ENCODE results near the gene AMZ1. TPM values are rescaled to one million over a fixed set of nuclear protein-coding genes. Genes with fewer than 3 reads are reported as not detected.

Gene AMZ1
- total RNA-seq, 3 donors from 2014 or later (not counting 1 experiment from before 2014, with no cell fraction given) = 0.07 to 1.2 (median 0.27) TPM

DNA sequence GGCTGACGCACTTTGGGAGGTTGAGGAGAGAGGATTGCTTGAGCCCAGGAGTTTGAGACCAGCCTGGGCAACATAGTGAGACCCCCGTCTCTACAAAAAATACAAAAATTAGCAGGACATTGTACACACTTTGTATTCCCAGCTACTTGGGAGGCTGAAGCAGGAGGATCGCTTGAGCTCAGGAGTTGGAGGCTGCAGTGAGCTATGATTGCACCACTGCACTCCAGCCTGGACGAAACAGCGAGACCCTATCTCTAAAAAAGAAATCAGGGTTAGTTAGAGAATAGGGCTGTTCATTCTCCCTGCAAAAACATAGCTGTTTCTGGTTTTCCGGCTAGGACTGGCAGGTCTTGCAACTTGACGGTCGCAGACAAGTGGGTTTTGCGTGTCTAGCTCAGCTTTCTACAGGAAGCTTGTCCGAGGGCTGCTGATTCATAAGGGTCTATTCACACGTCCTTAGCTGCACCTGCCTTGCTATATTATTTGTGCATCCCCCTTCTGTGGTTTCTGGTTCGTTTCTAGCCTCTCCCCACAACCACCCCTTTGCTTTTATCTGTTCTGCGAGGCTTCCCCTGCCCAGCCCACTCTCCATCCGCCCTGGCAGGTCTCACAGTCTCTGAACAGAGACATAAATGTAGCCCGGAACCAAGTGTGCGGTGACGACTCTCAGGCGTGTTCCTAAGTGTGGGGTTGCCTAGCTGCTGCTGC lies 10.7 kb downstream of the AMZ1 start:
- peaks cover 24 to 35% of the 10 kb centered on the region in 2 donors for H3K4me1 Mint-ChIP-seq
- peak overlapping the region; percentile 80 for H3K4me3 Mint-ChIP-seq
- WGBS (ENCODE audit: insufficient coverage) = 7% methylated on average over 17 of the region's 18 CpGs
- peaks cover 15 to 17% of the 10 kb centered on the region in 2 donors for H3K27me3 Mint-ChIP-seq (ENCODE audit: low read depth in 2 of 2)
- DNase-seq = peak; percentile 45 to 85
- H3K36me3 ChIP-seq (ENCODE audit: control insufficient read depth, insufficient read depth, low read length) = no peaks in the 10 kb centered on the region
- intact Hi-C loops (cut with micrococcal nuclease) = loop anchor here (1.0 to 2.0 kb wide), 2 partner anchors 13 to 146 kb away; partner anchors contain the start of gene GNA12
- H3K9me3 Mint-ChIP-seq = no peaks in the 10 kb centered on the region
- H3K27ac ChIP-seq (ENCODE audit: low read length) = no peak overlapping the region
- H3K27ac Mint-ChIP-seq = peak overlapping the region; percentile 70 to 77
- no peaks in the 10 kb centered on the region for H3K36me3 Mint-ChIP-seq
- peaks cover 2% of the 10 kb centered on the region for H3K27me3 ChIP-seq (ENCODE audit: control insufficient read depth, insufficient read depth, low read length)
- ATAC-seq = peak; percentile 87 to 90 (median 88)
- no peaks in the 10 kb centered on the region for H3K9me3 ChIP-seq (ENCODE audit: control insufficient read depth, insufficient read depth, low read length)
- peaks cover 29% of the 10 kb centered on the region for H3K4me1 ChIP-seq (ENCODE audit: control insufficient read depth, insufficient read depth, low read length)
- TF ChIP-seq, protein P1, sequence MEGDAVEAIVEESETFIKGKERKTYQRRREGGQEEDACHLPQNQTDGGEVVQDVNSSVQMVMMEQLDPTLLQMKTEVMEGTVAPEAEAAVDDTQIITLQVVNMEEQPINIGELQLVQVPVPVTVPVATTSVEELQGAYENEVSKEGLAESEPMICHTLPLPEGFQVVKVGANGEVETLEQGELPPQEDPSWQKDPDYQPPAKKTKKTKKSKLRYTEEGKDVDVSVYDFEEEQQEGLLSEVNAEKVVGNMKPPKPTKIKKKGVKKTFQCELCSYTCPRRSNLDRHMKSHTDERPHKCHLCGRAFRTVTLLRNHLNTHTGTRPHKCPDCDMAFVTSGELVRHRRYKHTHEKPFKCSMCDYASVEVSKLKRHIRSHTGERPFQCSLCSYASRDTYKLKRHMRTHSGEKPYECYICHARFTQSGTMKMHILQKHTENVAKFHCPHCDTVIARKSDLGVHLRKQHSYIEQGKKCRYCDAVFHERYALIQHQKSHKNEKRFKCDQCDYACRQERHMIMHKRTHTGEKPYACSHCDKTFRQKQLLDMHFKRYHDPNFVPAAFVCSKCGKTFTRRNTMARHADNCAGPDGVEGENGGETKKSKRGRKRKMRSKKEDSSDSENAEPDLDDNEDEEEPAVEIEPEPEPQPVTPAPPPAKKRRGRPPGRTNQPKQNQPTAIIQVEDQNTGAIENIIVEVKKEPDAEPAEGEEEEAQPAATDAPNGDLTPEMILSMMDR (IDR thresholded peaks at IDR 0.05) = no peak
- H3K4me3 ChIP-seq (ENCODE audit: low read length) = no peak overlapping the region

DNA sequence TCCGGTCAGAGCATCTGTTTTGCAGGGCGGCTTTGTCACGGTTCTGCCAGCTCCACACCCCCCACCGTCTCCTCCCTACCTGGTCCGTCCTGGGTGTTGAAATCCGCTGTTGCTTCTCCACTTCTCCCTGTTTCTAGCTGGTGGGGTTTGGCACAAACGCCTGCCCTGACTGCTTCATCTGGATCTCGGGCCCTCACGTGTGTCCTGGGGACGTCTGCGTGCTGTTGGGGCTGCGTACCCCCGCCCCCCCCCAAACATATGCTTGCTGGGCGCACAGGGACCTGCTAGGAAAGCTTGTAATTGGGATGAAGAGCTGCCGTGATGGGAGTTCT lies 11.3 kb downstream of the AMZ1 start:
- no peaks in the 10 kb centered on the region for H3K36me3 ChIP-seq (ENCODE audit: control insufficient read depth, insufficient read depth, low read length)
- Mint-ChIP-seq H3K4me1 (peaks cover 24 to 35% of the 10 kb centered on the region in 2 donors), H3K4me3 (peak overlapping the region; percentile 80), H3K36me3 (no peaks in the 10 kb centered on the region), H3K27me3 (ENCODE audit: low read depth in 2 of 2) (peaks cover 17 to 19% of the 10 kb centered on the region in 2 donors), H3K27ac (peak overlapping the region; percentile 70 to 77), H3K9me3 (no peaks in the 10 kb centered on the region)
- H3K27me3 ChIP-seq (ENCODE audit: control insufficient read depth, insufficient read depth, low read length) = peaks cover 2% of the 10 kb centered on the region
- ATAC-seq = no peak
- intact Hi-C loops (cut with micrococcal nuclease) = loop anchor here (1.0 to 2.0 kb wide), 2 partner anchors 12 to 146 kb away; partner anchors contain the start of gene GNA12
- WGBS (ENCODE audit: insufficient coverage) = 23% methylated on average over 15 of the region's 15 CpGs
- TF ChIP-seq, protein P1 (IDR thresholded peaks at IDR 0.05) = no peak
- H3K27ac ChIP-seq (ENCODE audit: low read length) = no peak overlapping the region
- peaks cover 29% of the 10 kb centered on the region for H3K4me1 ChIP-seq (ENCODE audit: control insufficient read depth, insufficient read depth, low read length)
- H3K4me3 ChIP-seq (ENCODE audit: low read length) = no peak overlapping the region
- H3K9me3 ChIP-seq (ENCODE audit: control insufficient read depth, insufficient read depth, low read length) = no peaks in the 10 kb centered on the region
- DNase-seq = no peak

DNA sequence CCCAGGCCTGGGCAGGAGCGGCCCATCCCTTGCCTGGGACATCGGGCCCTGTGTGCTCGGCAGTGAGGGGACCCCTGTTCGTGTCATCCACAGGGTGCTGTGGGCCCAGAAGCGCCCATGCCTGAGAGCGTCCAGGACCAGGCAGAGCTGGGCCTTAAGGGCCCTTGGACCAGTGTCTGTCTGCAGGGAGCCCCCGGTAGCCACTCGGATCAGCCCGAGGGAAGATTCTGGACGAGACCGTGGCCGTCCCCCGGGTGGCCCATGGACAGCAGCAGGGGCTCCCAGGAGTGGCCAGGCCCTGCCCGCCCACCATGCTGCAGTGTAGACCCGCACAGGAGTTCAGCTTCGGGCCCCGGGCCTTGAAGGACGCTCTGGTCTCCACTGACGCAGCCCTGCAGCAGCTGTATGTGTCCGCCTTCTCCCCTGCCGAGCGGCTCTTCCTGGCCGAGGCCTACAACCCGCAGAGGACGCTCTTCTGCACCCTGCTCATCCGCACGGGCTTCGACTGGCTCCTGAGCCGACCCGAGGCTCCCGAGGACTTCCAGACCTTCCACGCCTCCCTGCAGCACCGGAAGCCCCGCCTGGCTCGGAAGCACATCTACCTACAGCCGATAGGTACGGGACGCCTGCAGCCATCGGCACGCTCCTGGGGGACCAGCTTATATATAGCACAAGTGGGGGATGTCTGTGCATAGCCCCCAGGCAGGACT lies 12.3 kb downstream of the AMZ1 start:
- Mint-ChIP-seq H3K4me1 (peaks cover 24 to 35% of the 10 kb centered on the region in 2 donors), H3K27ac (peak overlapping the region in 1 of 2 donors; percentile 77), H3K4me3 (peak overlapping the region; percentile 65), H3K9me3 (no peaks in the 10 kb centered on the region), H3K36me3 (no peaks in the 10 kb centered on the region), H3K27me3 (ENCODE audit: low read depth in 2 of 2) (peaks cover 17 to 24% of the 10 kb centered on the region in 2 donors)
- WGBS (ENCODE audit: insufficient coverage) = 97% methylated on average over 40 of the region's 40 CpGs
- TF ChIP-seq, protein P1 (IDR thresholded peaks at IDR 0.05) = no peak
- Histone ChIP-seq H3K4me1 (ENCODE audit: control insufficient read depth, insufficient read depth, low read length) (peaks cover 29% of the 10 kb centered on the region), H3K9me3 (ENCODE audit: control insufficient read depth, insufficient read depth, low read length) (no peaks in the 10 kb centered on the region), H3K36me3 (ENCODE audit: control insufficient read depth, insufficient read depth, low read length) (no peaks in the 10 kb centered on the region), H3K27ac (ENCODE audit: low read length) (no peak overlapping the region), H3K4me3 (ENCODE audit: low read length) (no peak overlapping the region), H3K27me3 (ENCODE audit: control insufficient read depth, insufficient read depth, low read length) (peaks cover 2% of the 10 kb centered on the region)
- no peak for DNase-seq
- no peak for ATAC-seq
- intact Hi-C loops (cut with micrococcal nuclease) = no loop called here
